Measurements from ENCODE around the gene GALK1.
A peak's percentile ranks its signal among the peaks of the same experiment; 100 is the strongest.
"Not testable (repeated sequence)": the region's sequence is repeated elsewhere in the genome, so short reads cannot be mapped to it uniquely, and the experiment has no call there.

Gene GALK1

GRCh38 chr17:75779987-75780889 is 15.2 kb upstream of the GALK1 start:
- H3K27ac ChIP-seq: peak overlapping the region; percentile 39 to 99
- H3K4me3 ChIP-seq: no peak overlapping the region
- H3K9me3 ChIP-seq: no peaks in the 10 kb centered on the region
- H3K4me1 ChIP-seq: peaks cover 4 to 49% (median 38%) of the 10 kb centered on the region in 4 donors
- peaks cover 34 to 42% (median 36%) of the 10 kb centered on the region in 3 donors for H3K36me3 ChIP-seq
- no peaks in the 10 kb centered on the region for H3K27me3 ChIP-seq
- TF ChIP-seq CTCF (IDR thresholded peaks at IDR 0.05): no peak
- intact Hi-C loops (cut with DNase I; ENCODE audit: low total_unique reads): no loop called here
- no peak for DNase-seq

- H3K4me1 ChIP-seq: peaks cover 2 to 55% (median 42%) of the 10 kb centered on the region in 4 donors
- H3K4me3 ChIP-seq: peak overlapping the region; percentile 78
- peak; percentile 98 to 99 for DNase-seq
- peaks cover 43 to 50% (median 43%) of the 10 kb centered on the region in 3 donors for H3K36me3 ChIP-seq
- no peaks in the 10 kb centered on the region for H3K9me3 ChIP-seq
- intact Hi-C loops (cut with DNase I; ENCODE audit: low total_unique reads): no loop called here
- H3K27me3 ChIP-seq: no peaks in the 10 kb centered on the region
- H3K27ac ChIP-seq: peak overlapping the region; percentile 97 to 99
- TF ChIP-seq CTCF (IDR thresholded peaks at IDR 0.05): peak in 1 of 2 experiments; percentile 26
Measured at GRCh38 chr17:75779250-75779986, 14.4 kb upstream of the GALK1 start.

GRCh38 chr17:75778861-75779249 is 13.9 kb upstream of the GALK1 start:
- intact Hi-C loops (cut with DNase I; ENCODE audit: low total_unique reads): no loop called here
- Histone ChIP-seq H3K9me3 (no peaks in the 10 kb centered on the region), H3K27me3 (no peaks in the 10 kb centered on the region), H3K27ac (peak overlapping the region; percentile 97 to 99), H3K4me3 (peak overlapping the region; percentile 78), H3K4me1 (peaks cover 0 to 51% (median 38%) of the 10 kb centered on the region in 4 donors), H3K36me3 (peaks cover 44 to 55% (median 48%) of the 10 kb centered on the region in 3 donors)
- peak; percentile 36 to 43 for TF ChIP-seq CTCF (IDR thresholded peaks at IDR 0.05)
- DNase-seq: no peak

GRCh38 chr17:75778066-75778860 is 13.3 kb upstream of the GALK1 start:
- intact Hi-C loops (cut with DNase I; ENCODE audit: low total_unique reads); H3K9me3 ChIP-seq; DNase-seq; H3K27me3 ChIP-seq: not testable (repeated sequence)
- peak overlapping the region; percentile 97 to 99 for H3K27ac ChIP-seq
- peaks cover 0 to 46% (median 33%) of the 10 kb centered on the region in 4 donors for H3K4me1 ChIP-seq
- peak overlapping the region; percentile 78 for H3K4me3 ChIP-seq
- peaks cover 44 to 59% (median 50%) of the 10 kb centered on the region in 3 donors for H3K36me3 ChIP-seq

GRCh38 chr17:75777296-75777922 is 12.4 kb upstream of the GALK1 start:
- Histone ChIP-seq H3K36me3 (peaks cover 44 to 59% (median 50%) of the 10 kb centered on the region in 3 donors), H3K4me3 (peak overlapping the region; percentile 78), H3K27ac (peak overlapping the region in 1 of 2 donors; percentile 97), H3K9me3 (no peaks in the 10 kb centered on the region), H3K4me1 (peaks cover 0 to 39% (median 28%) of the 10 kb centered on the region in 4 donors), H3K27me3 (no peaks in the 10 kb centered on the region)
- DNase-seq: no peak
- TF ChIP-seq CTCF (IDR thresholded peaks at IDR 0.05): no peak
- intact Hi-C loops (cut with DNase I; ENCODE audit: low total_unique reads): no loop called here

All from tibial artery (tissue), 4 donors.